Measurements from ENCODE around the gene TLCD2. TPM values are rescaled to one million over a fixed set of nuclear protein-coding genes. Genes with fewer than 3 reads are reported as not detected.

Gene TLCD2
- total RNA-seq, 1 experiment from 2014 or later = 1.9 TPM

DNA sequence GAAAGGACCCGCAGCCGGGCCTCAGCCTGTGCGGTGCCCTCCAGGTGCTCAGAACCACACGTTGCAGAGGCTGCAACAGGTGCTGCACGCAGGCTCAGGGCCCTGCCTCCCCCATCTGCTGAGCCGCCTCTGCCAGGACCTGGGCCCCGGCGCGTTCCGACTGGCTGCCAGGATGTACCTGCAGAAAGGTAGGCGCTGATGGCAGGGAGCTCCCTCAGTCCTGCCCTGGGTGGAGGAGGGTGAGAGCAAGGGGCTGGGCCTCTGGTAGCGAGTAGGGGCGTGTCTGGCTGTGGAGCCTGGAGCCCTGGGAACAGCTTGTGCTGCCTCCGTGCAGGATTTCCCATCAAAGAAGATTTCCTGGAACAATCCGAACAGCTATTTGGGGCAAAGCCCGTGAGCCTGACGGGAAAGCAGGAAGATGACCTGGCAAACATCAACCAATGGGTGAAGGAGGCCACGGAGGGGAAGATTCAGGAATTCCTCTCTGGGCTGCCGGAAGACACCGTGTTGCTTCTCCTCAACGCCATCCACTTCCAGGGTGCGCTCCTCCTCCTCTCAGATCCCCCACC lies 36.9 kb upstream of the TLCD2 start (continued):
- no peak for TF ChIP-seq ZNF425 (CRISPR knock-in tag; conservative IDR thresholded peaks at IDR 0.05)

DNA sequence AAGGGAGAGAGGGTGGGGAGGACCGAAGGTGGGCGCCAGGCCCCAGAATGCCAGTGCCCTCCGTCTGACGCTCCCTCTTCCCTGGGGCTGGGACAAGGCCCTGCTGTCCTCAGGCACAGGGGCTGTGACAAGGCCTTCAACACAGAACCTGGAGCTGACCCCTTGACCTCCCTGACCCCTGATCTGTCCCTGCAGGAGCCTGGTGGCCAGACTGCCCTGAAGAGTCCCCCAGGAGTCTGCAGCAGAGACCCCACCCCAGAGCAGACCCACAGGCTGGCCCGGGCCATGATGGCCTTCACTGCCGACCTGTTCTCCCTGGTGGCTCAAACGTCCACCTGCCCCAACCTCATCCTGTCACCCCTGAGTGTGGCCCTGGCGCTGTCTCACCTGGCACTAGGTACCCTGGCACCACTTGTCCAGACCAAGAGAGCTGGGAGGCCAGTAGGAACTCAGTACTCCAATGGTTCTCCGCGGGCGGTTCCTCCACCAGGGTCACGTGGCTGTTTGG lies 35.4 kb upstream of the TLCD2 start:
- DNase-seq (ENCODE audit: low spot score) (no peak), ATAC-seq (no peak)
- TF ChIP-seq ESRRA (CRISPR knock-in tag; IDR thresholded peaks at IDR 0.05; ENCODE audit: borderline replicate concordance) (no peak), NR1H2 (CRISPR knock-in tag; IDR thresholded peaks at IDR 0.05) (no peak), MXD4 (CRISPR knock-in tag; IDR thresholded peaks at IDR 0.05; ENCODE audit: borderline replicate concordance) (no peak), CTCF (IDR thresholded peaks at IDR 0.05) (no peak), NFYB (CRISPR knock-in tag; conservative IDR thresholded peaks at IDR 0.05; ENCODE audit: low read depth) (no peak), ZNF263 (CRISPR knock-in tag; IDR thresholded peaks at IDR 0.05; ENCODE audit: low read depth) (no peak), SMAD4 (CRISPR knock-in tag; IDR thresholded peaks at IDR 0.05) (no peak), ZNF423 (CRISPR knock-in tag; IDR thresholded peaks at IDR 0.05) (no peak), ZNF138 (CRISPR knock-in tag; conservative IDR thresholded peaks at IDR 0.05) (no peak)
- TF ChIP-seq, protein P1, sequence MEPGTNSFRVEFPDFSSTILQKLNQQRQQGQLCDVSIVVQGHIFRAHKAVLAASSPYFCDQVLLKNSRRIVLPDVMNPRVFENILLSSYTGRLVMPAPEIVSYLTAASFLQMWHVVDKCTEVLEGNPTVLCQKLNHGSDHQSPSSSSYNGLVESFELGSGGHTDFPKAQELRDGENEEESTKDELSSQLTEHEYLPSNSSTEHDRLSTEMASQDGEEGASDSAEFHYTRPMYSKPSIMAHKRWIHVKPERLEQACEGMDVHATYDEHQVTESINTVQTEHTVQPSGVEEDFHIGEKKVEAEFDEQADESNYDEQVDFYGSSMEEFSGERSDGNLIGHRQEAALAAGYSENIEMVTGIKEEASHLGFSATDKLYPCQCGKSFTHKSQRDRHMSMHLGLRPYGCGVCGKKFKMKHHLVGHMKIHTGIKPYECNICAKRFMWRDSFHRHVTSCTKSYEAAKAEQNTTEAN (CRISPR knock-in tag; IDR thresholded peaks at IDR 0.05) = no peak
- TF ChIP-seq, protein P2, sequence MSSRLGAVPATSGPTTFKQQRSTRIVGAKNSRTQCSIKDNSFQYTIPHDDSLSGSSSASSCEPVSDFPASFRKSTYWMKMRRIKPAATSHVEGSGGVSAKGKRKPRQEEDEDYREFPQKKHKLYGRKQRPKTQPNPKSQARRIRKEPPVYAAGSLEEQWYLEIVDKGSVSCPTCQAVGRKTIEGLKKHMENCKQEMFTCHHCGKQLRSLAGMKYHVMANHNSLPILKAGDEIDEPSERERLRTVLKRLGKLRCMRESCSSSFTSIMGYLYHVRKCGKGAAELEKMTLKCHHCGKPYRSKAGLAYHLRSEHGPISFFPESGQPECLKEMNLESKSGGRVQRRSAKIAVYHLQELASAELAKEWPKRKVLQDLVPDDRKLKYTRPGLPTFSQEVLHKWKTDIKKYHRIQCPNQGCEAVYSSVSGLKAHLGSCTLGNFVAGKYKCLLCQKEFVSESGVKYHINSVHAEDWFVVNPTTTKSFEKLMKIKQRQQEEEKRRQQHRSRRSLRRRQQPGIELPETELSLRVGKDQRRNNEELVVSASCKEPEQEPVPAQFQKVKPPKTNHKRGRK (CRISPR knock-in tag; IDR thresholded peaks at IDR 0.05; ENCODE audit: borderline replicate concordance) = no peak
- TF ChIP-seq, protein P3, sequence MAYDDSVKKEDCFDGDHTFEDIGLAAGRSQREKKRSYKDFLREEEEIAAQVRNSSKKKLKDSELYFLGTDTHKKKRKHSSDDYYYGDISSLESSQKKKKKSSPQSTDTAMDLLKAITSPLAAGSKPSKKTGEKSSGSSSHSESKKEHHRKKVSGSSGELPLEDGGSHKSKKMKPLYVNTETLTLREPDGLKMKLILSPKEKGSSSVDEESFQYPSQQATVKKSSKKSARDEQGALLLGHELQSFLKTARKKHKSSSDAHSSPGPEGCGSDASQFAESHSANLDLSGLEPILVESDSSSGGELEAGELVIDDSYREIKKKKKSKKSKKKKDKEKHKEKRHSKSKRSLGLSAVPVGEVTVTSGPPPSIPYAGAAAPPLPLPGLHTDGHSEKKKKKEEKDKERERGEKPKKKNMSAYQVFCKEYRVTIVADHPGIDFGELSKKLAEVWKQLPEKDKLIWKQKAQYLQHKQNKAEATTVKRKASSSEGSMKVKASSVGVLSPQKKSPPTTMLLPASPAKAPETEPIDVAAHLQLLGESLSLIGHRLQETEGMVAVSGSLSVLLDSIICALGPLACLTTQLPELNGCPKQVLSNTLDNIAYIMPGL (CRISPR knock-in tag; IDR thresholded peaks at IDR 0.05) = no peak
- no peaks in the 10 kb centered on the region for H3K9me3 Mint-ChIP-seq
- ChIA-PET CTCF (no interaction called here), POLR2A (interaction anchor here (1.7 kb wide), 1 partner anchor 13 kb away, joined by 3 read pairs; no protein-coding TSS in a partner anchor)
- H3K36me3 Mint-ChIP-seq = no peaks in the 10 kb centered on the region
- no peaks in the 10 kb centered on the region for H3K27me3 Mint-ChIP-seq (ENCODE audit: low read depth)
- H3K4me3 Mint-ChIP-seq = no peak overlapping the region
- H3K27ac Mint-ChIP-seq = no peak overlapping the region
- H3K4me1 Mint-ChIP-seq = peaks cover 3% of the 10 kb centered on the region

All from WTC11 (cell line).